ENCODE measurements around the gene GNB3.

The GNB3 gene

GRCh38 chr12:6894321-6894720 lies 53.6 kb downstream of the GNB3 start:
- Histone ChIP-seq H3K27ac (replicated peaks) (peak overlapping the region; percentile 55), H3K27me3 (ENCODE audit: insufficient read depth, poor library complexity, severe bottlenecking) (no peaks in the 10 kb centered on the region), H3K4me3 (replicated peaks; ENCODE audit: insufficient read depth, low read length) (no peak overlapping the region)
- DNase-seq (ENCODE audit: low read depth in 1 of 2, low spot score in 1 of 2) = peak in 1 of 2 experiments; percentile 66
- TF ChIP-seq POLR2AphosphoS5 (IDR thresholded peaks at IDR 0.05; ENCODE audit: low read depth) (no peak), SPI1 (IDR thresholded peaks at IDR 0.05; ENCODE audit: borderline replicate concordance, low read depth) (no peak; the same call in 1 of the 2 replicates), GABPA (IDR thresholded peaks at IDR 0.05; ENCODE audit: low read depth) (no peak), CTCF (IDR thresholded peaks at IDR 0.05; ENCODE audit: insufficient read depth, low read length) (no peak), REST (IDR thresholded peaks at IDR 0.05; ENCODE audit: insufficient replicate concordance, low read depth) (no peak)
